MCF 10A (cell line): ENCODE results near the gene VPS13A. TPM values are rescaled to one million over a fixed set of nuclear protein-coding genes. Genes with fewer than 3 reads are reported as not detected.

Source experiments
- BruUV-seq: library from RNA; stranded (reverse); fragments of 400-500 nt; replicated peaks from 2 replicates; lab custom pipeline; 2021; lab: Mats Ljungman, UMichigan
- CTCF ChIA-PET: fragments of 300-600 bp; sonication (Branson Sonifier 250); formaldehyde crosslinking; extraction: SDS; loops from one replicate; lab custom pipeline; 2021; ENCODE audit warnings: antibody characterized with exemption, inconsistent platforms; lab: Yijun Ruan, JAX
- POLR2A ChIA-PET: fragments of 300-600, 350-650 bp; sonication (Branson Sonifier 250); formaldehyde crosslinking; extraction: SDS; loops from one replicate; lab custom pipeline; 2020; ENCODE audit warnings: antibody characterized with exemption, inconsistent platforms; lab: Yijun Ruan, JAX
- DNase-seq: peaks from one replicate; pipeline ENCODE4 v3.0.0-alpha.2; 2018; ENCODE audit not compliant: unreplicated experiment
- H3K27ac Mint-ChIP-seq: one replicate; pipeline ENCODE4 v1.8.0; 2022; ENCODE audit warnings: mild to moderate bottlenecking, low read depth, mixed read lengths; ENCODE audit not compliant: unreplicated experiment
- H3K27me3 Mint-ChIP-seq: one replicate; pipeline ENCODE4 v1.8.0; 2022; ENCODE audit warnings: mixed read lengths; ENCODE audit not compliant: insufficient read depth, unreplicated experiment
- H3K36me3 Mint-ChIP-seq: one replicate; pipeline ENCODE4 v1.8.0; 2022; ENCODE audit warnings: mild to moderate bottlenecking, moderate library complexity, mixed read lengths; ENCODE audit not compliant: insufficient read depth, unreplicated experiment
- H3K4me1 Mint-ChIP-seq: one replicate; pipeline ENCODE4 v1.8.0; 2022; ENCODE audit warnings: mixed read lengths; ENCODE audit not compliant: insufficient read depth, unreplicated experiment
- H3K4me3 Mint-ChIP-seq: one replicate; pipeline ENCODE4 v1.8.0; 2022; ENCODE audit warnings: mild to moderate bottlenecking, moderate library complexity, mixed read lengths; ENCODE audit not compliant: unreplicated experiment
- H3K9me3 Mint-ChIP-seq: one replicate; pipeline ENCODE4 v1.8.0; 2022; ENCODE audit warnings: mixed read lengths; ENCODE audit not compliant: unreplicated experiment
- intact Hi-C: fragments of 100-400 bp; cut with micrococcal nuclease; formaldehyde crosslinking; loops from 2 replicates; pipeline ENCODE4 v1.14.1; 2022
- total RNA-seq: library from RNA; stranded (reverse); gene quantifications from 2 replicates; pipeline ENCODE4 v1.2.3, GENCODE V29; 2022
- TF ChIP-seq, protein P1 (sequence below): fragments of 200-600 bp; IDR thresholded peaks from one replicate; pipeline ENCODE4 v1.8.0; 2022; ENCODE audit warnings: antibody characterized with exemption, mild to moderate bottlenecking; ENCODE audit not compliant: unreplicated experiment

VPS13A gene
- total RNA-seq, 1 experiment from 2014 or later: 29.6 TPM

DNA sequence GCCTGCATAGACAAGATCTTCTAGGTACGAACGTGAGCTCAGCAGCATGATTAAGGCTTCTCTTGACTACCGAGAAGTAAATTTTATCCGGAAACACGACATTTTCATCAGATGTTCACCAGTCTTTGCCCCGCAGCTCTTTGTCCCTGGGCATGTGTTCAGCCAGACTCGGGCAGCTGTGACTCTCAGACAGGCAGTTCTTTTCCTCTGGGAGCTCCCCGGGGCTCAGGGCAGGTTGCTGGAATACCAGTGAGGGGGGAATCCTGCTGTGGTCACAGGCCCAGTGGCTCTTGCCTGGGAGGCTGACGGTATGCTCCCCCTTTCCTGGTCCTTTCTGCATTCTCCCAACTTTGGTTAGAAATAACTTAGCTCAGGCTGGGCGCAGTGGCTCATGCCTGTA is 284.7 kb downstream of the VPS13A start:
- Mint-ChIP-seq H3K36me3 (no peaks in the 10 kb centered on the region), H3K27ac (no peak overlapping the region), H3K9me3 (no peaks in the 10 kb centered on the region), H3K27me3 (peaks cover 12% of the 10 kb centered on the region), H3K4me3 (no peak overlapping the region), H3K4me1 (peaks cover 6% of the 10 kb centered on the region)
- no peak for DNase-seq
- TF ChIP-seq, protein P1, sequence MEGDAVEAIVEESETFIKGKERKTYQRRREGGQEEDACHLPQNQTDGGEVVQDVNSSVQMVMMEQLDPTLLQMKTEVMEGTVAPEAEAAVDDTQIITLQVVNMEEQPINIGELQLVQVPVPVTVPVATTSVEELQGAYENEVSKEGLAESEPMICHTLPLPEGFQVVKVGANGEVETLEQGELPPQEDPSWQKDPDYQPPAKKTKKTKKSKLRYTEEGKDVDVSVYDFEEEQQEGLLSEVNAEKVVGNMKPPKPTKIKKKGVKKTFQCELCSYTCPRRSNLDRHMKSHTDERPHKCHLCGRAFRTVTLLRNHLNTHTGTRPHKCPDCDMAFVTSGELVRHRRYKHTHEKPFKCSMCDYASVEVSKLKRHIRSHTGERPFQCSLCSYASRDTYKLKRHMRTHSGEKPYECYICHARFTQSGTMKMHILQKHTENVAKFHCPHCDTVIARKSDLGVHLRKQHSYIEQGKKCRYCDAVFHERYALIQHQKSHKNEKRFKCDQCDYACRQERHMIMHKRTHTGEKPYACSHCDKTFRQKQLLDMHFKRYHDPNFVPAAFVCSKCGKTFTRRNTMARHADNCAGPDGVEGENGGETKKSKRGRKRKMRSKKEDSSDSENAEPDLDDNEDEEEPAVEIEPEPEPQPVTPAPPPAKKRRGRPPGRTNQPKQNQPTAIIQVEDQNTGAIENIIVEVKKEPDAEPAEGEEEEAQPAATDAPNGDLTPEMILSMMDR: no peak
- CTCF ChIA-PET: interaction anchor here (0.6 to 10.6 kb wide), 10 partner anchors 9 to 573 kb away, joined by 3 to 121 read pairs (median 5); no protein-coding TSS in a partner anchor
- BruUV-seq: no TSS peak
- POLR2A ChIA-PET: no interaction called here
- intact Hi-C loops: no loop called here

DNA sequence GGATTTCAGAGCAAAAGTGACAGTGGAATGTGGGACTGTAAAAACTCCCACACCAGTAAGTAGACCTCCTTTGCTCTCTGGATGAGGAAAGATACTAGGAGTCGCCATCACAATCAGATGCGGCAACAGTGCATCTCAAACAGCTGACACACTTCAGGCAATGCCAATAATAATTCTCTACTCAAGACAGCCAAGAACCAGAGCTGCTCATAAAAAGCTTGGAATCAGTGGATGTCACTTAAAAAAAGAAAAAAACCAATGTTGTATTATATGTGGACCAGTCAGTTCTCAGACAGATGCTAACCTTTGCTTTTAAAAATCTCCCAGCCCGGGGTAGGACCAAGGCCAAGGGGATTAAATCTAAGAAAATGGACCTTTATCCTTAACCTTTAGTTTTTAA is 285.8 kb downstream of the VPS13A start:
- Mint-ChIP-seq H3K4me3 (no peak overlapping the region), H3K36me3 (no peaks in the 10 kb centered on the region), H3K9me3 (no peaks in the 10 kb centered on the region), H3K27ac (no peak overlapping the region), H3K27me3 (peaks cover 12% of the 10 kb centered on the region), H3K4me1 (peaks cover under 1% of the 10 kb centered on the region)
- TF ChIP-seq, protein P1: no peak
- CTCF ChIA-PET: interaction anchor here (0.8 to 2.1 kb wide), 4 partner anchors 10 to 30 kb away, joined by 3 to 10 read pairs (median 7); no protein-coding TSS in a partner anchor
- no TSS peak for BruUV-seq
- intact Hi-C loops: no loop called here
- POLR2A ChIA-PET: no interaction called here
- no peak for DNase-seq

DNA sequence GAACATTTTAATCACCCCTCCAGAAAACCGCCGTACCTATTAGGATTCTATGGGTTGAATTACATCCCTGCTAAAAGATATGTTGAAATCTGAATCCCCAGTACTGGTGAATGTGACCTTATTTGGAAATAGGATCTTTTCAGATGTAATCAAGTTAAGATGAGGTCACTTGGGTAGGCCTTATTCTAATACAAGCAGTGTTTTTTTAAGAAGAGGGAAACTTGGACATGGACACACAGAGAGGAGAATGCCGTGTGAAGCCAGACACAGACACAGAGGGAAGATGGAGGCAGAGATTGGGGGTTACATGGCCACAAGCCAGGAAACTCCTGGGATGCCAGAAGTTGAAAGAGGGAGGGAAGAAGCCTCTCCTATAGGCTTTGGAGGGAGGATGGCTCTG is 287.3 kb downstream of the VPS13A start:
- no peak overlapping the region for H3K27ac Mint-ChIP-seq
- intact Hi-C loops: no loop called here
- ChIA-PET POLR2A (no interaction called here), CTCF (interaction anchor here (9.9 kb wide), 1 partner anchor 8 kb away, joined by 125 read pairs; no protein-coding TSS in a partner anchor)
- H3K4me3 Mint-ChIP-seq: no peak overlapping the region
- DNase-seq: no peak
- no peaks in the 10 kb centered on the region for H3K36me3 Mint-ChIP-seq
- H3K27me3 Mint-ChIP-seq: peaks cover 8% of the 10 kb centered on the region
- no peaks in the 10 kb centered on the region for H3K9me3 Mint-ChIP-seq
- H3K4me1 Mint-ChIP-seq: no peaks in the 10 kb centered on the region
- no TSS peak for BruUV-seq
- TF ChIP-seq, protein P1: no peak

DNA sequence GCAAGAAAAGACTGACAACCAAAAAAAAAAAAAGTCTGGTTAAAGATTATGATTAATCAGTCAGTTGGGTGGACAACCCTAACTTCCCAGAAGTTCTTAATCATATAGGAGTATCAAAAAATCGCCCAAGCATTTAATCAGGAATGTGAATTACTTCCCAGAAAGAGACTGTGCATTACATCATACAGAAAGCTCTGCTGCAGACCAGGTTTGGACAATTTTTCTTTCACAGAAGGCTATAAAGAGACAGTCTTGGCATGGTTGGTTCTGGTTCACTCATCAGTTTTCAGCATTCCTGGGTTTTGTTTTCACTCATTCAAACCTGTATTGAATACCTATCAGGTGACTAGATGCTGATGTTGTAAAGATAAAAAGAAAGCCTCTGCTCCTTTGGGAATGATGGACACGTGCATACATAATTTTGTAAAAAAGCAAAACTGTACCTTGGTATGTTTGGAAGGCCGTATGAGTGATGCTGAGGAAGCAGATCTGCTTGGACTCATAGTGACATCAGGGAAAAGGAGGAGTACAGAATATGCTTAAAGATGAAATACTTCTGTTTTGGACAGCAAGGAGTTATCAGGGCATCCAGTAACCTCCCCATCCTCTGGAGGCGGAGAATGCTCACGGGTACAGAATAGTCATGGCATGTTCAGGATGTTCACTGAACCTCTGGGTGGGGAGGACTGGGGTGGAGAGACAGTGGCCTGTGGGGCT is 292.3 kb downstream of the VPS13A start:
- DNase-seq: no peak
- Mint-ChIP-seq H3K9me3 (no peaks in the 10 kb centered on the region), H3K36me3 (no peaks in the 10 kb centered on the region), H3K27me3 (no peaks in the 10 kb centered on the region), H3K4me1 (no peaks in the 10 kb centered on the region), H3K4me3 (no peak overlapping the region), H3K27ac (no peak overlapping the region)
- no TSS peak for BruUV-seq
- TF ChIP-seq, protein P1: no peak
- POLR2A ChIA-PET: no interaction called here
- CTCF ChIA-PET: interaction anchor here (0.6 to 9.9 kb wide), 2 partner anchors 13 to 29 kb away, joined by 5 to 125 read pairs; no protein-coding TSS in a partner anchor
- intact Hi-C loops: no loop called here

Other genes with a start within 250 kb of the VPS13A start
- not detected in 2 replicates for gene FOXB2, start 157.9 kb upstream of the VPS13A start, total RNA-seq